ENCODE results near the gene CCNB2.

DNA sequence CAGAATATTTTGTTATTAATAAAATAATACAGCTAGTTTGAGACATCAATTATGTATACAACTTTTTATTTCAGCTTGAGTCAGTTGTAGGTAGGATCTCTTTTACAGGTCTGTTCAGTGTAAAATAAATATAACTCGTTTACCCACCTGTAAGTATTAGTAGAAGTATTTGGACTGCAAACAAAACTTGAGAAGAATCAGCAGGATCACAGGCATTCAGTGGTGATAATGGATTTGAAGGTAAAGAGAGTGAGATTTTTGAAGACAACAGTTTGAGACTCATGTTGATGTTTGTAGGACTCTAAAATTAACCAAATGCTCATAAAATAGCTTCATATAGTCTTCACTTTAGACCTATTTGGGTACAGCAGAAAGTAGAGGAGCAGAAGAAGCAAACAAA lies 35.5 kb upstream of the CCNB2 start:
- TF ChIP-seq, protein P1, sequence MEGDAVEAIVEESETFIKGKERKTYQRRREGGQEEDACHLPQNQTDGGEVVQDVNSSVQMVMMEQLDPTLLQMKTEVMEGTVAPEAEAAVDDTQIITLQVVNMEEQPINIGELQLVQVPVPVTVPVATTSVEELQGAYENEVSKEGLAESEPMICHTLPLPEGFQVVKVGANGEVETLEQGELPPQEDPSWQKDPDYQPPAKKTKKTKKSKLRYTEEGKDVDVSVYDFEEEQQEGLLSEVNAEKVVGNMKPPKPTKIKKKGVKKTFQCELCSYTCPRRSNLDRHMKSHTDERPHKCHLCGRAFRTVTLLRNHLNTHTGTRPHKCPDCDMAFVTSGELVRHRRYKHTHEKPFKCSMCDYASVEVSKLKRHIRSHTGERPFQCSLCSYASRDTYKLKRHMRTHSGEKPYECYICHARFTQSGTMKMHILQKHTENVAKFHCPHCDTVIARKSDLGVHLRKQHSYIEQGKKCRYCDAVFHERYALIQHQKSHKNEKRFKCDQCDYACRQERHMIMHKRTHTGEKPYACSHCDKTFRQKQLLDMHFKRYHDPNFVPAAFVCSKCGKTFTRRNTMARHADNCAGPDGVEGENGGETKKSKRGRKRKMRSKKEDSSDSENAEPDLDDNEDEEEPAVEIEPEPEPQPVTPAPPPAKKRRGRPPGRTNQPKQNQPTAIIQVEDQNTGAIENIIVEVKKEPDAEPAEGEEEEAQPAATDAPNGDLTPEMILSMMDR (IDR thresholded peaks at IDR 0.05): no peak
- TF ChIP-seq POLR2AphosphoS5 (IDR thresholded peaks at IDR 0.05): no peak
- no peak for TF ChIP-seq POLR2A (IDR thresholded peaks at IDR 0.05)
- no peak for TF ChIP-seq EP300 (IDR thresholded peaks at IDR 0.05)

Measured in sigmoid colon (tissue), 4 donors.